ENCODE measurements around the gene HOXA10.

Gene HOXA10

GRCh38 chr7:27173956-27174873 is at the start of gene HOXA10:
HOXA10 (minus strand) TSS chr7:27174320; CDS start chr7:27174306, 14 bp downstream.
- TF ChIP-seq FOXP2 (optimal IDR thresholded peaks at IDR 0.05; ENCODE audit: control extremely low read depth, extremely low read length, insufficient read depth) (no peak), POLR2AphosphoS5 (IDR thresholded peaks at IDR 0.05; ENCODE audit: borderline replicate concordance, low read depth, low read length) (no peak), EZH2 (IDR thresholded peaks at IDR 0.05) (no peak)
- peak within 1 kb of the TSS; percentile 81 for H3K4me3 ChIP-seq
- peak within 1 kb of the TSS; percentile 77 for H3K9ac ChIP-seq (ENCODE audit: insufficient read length)
- no peak within 1 kb of the TSS for H3K27ac ChIP-seq
- no peaks in the 10 kb centered on the region for H3K9me3 ChIP-seq (ENCODE audit: low read depth, low read length)
- DNase-seq (ENCODE audit: low read depth, low spot score): no peak
- H3K36me3 ChIP-seq (ENCODE audit: insufficient read depth, low read length): no peaks in the 10 kb centered on the region

GRCh38 chr7:27221201-27221797 is 47.2 kb upstream of the HOXA10 start:
- Histone ChIP-seq H3K9me3 (ENCODE audit: low read depth, low read length) (no peaks in the 10 kb centered on the region), H3K9ac (ENCODE audit: insufficient read length) (no peak overlapping the region), H3K27ac (no peak overlapping the region), H3K4me3 (no peak overlapping the region), H3K36me3 (ENCODE audit: insufficient read depth, low read length) (no peaks in the 10 kb centered on the region)
- no peak for DNase-seq (ENCODE audit: low read depth, low spot score)
- TF ChIP-seq EZH2 (IDR thresholded peaks at IDR 0.05) (no peak), POLR2AphosphoS5 (IDR thresholded peaks at IDR 0.05; ENCODE audit: borderline replicate concordance, low read depth, low read length) (no peak), FOXP2 (optimal IDR thresholded peaks at IDR 0.05; ENCODE audit: control extremely low read depth, extremely low read length, insufficient read depth) (no peak)

GRCh38 chr7:27220440-27220955 is 46.4 kb upstream of the HOXA10 start:
- Histone ChIP-seq H3K9ac (ENCODE audit: insufficient read length) (no peak overlapping the region), H3K36me3 (ENCODE audit: insufficient read depth, low read length) (no peaks in the 10 kb centered on the region), H3K27ac (no peak overlapping the region), H3K9me3 (ENCODE audit: low read depth, low read length) (no peaks in the 10 kb centered on the region), H3K4me3 (no peak overlapping the region)
- TF ChIP-seq FOXP2 (optimal IDR thresholded peaks at IDR 0.05; ENCODE audit: control extremely low read depth, extremely low read length, insufficient read depth): no peak
- no peak for TF ChIP-seq EZH2 (IDR thresholded peaks at IDR 0.05)
- TF ChIP-seq POLR2AphosphoS5 (IDR thresholded peaks at IDR 0.05; ENCODE audit: borderline replicate concordance, low read depth, low read length): no peak
- DNase-seq (ENCODE audit: low read depth, low spot score): no peak

- TF ChIP-seq POLR2AphosphoS5 (IDR thresholded peaks at IDR 0.05; ENCODE audit: borderline replicate concordance, low read depth, low read length): no peak
- TF ChIP-seq FOXP2 (optimal IDR thresholded peaks at IDR 0.05; ENCODE audit: control extremely low read depth, extremely low read length, insufficient read depth): no peak
- TF ChIP-seq EZH2 (IDR thresholded peaks at IDR 0.05): no peak
- DNase-seq (ENCODE audit: low read depth, low spot score): no peak
- no peaks in the 10 kb centered on the region for H3K36me3 ChIP-seq (ENCODE audit: insufficient read depth, low read length)
Observed at GRCh38 chr7:27219821-27220220, 45.7 kb upstream of the HOXA10 start.

GRCh38 chr7:27217951-27218350 is 43.8 kb upstream of the HOXA10 start:
- Histone ChIP-seq H3K9ac (ENCODE audit: insufficient read length) (no peak overlapping the region), H3K27ac (no peak overlapping the region), H3K36me3 (ENCODE audit: insufficient read depth, low read length) (no peaks in the 10 kb centered on the region), H3K9me3 (ENCODE audit: low read depth, low read length) (no peaks in the 10 kb centered on the region), H3K4me3 (no peak overlapping the region)
- DNase-seq (ENCODE audit: low read depth, low spot score): no peak
- no peak for TF ChIP-seq FOXP2 (optimal IDR thresholded peaks at IDR 0.05; ENCODE audit: control extremely low read depth, extremely low read length, insufficient read depth)
- TF ChIP-seq EZH2 (IDR thresholded peaks at IDR 0.05): no peak
- no peak for TF ChIP-seq POLR2AphosphoS5 (IDR thresholded peaks at IDR 0.05; ENCODE audit: borderline replicate concordance, low read depth, low read length)

More at GRCh38 chr7:27219821-27220220, 45.7 kb upstream of the HOXA10 start:
- Histone ChIP-seq H3K4me3 (no peak overlapping the region), H3K9me3 (ENCODE audit: low read depth, low read length) (no peaks in the 10 kb centered on the region), H3K27ac (no peak overlapping the region), H3K9ac (ENCODE audit: insufficient read length) (no peak overlapping the region)

- Histone ChIP-seq H3K4me3 (no peak overlapping the region), H3K9me3 (ENCODE audit: low read depth, low read length) (no peaks in the 10 kb centered on the region), H3K36me3 (ENCODE audit: insufficient read depth, low read length) (no peaks in the 10 kb centered on the region), H3K9ac (ENCODE audit: insufficient read length) (no peak overlapping the region), H3K27ac (no peak overlapping the region)
- no peak for TF ChIP-seq POLR2AphosphoS5 (IDR thresholded peaks at IDR 0.05; ENCODE audit: borderline replicate concordance, low read depth, low read length)
- TF ChIP-seq FOXP2 (optimal IDR thresholded peaks at IDR 0.05; ENCODE audit: control extremely low read depth, extremely low read length, insufficient read depth): no peak
- TF ChIP-seq EZH2 (IDR thresholded peaks at IDR 0.05): no peak
- DNase-seq (ENCODE audit: low read depth, low spot score): no peak
Observed at GRCh38 chr7:27215356-27215755, 41.2 kb upstream of the HOXA10 start.

- Histone ChIP-seq H3K27ac (peak overlapping the region; percentile 44; the same call in 1 of the 2 replicates), H3K9ac (ENCODE audit: insufficient read length) (peak overlapping the region; percentile 61), H3K36me3 (ENCODE audit: insufficient read depth, low read length) (no peaks in the 10 kb centered on the region), H3K4me3 (no peak overlapping the region), H3K9me3 (ENCODE audit: low read depth, low read length) (no peaks in the 10 kb centered on the region)
- no peak for TF ChIP-seq POLR2AphosphoS5 (IDR thresholded peaks at IDR 0.05; ENCODE audit: borderline replicate concordance, low read depth, low read length)
- TF ChIP-seq FOXP2 (optimal IDR thresholded peaks at IDR 0.05; ENCODE audit: control extremely low read depth, extremely low read length, insufficient read depth): no peak
- TF ChIP-seq EZH2 (IDR thresholded peaks at IDR 0.05): no peak
- DNase-seq (ENCODE audit: low read depth, low spot score): no peak
Observed at GRCh38 chr7:27214239-27214950, 40.3 kb upstream of the HOXA10 start.

Measured in SK-N-MC (cell line).